NCI-H1694 (cell line): ENCODE results near the gene HLA-DOB.

ENCODE experiments used
- DNase-seq: peaks from one replicate; lab custom pipeline; 2025; lab: John Stamatoyannopoulos, UW

HLA-DOB gene

GRCh38 chr6:32816746-32817204, at the start of gene HLA-DOB:
Gene HLA-DOB, minus strand, starts transcription at chr6:32817002. Its CDS starts 51 bp downstream, at chr6:32816951.
- no peak for DNase-seq

DNA sequence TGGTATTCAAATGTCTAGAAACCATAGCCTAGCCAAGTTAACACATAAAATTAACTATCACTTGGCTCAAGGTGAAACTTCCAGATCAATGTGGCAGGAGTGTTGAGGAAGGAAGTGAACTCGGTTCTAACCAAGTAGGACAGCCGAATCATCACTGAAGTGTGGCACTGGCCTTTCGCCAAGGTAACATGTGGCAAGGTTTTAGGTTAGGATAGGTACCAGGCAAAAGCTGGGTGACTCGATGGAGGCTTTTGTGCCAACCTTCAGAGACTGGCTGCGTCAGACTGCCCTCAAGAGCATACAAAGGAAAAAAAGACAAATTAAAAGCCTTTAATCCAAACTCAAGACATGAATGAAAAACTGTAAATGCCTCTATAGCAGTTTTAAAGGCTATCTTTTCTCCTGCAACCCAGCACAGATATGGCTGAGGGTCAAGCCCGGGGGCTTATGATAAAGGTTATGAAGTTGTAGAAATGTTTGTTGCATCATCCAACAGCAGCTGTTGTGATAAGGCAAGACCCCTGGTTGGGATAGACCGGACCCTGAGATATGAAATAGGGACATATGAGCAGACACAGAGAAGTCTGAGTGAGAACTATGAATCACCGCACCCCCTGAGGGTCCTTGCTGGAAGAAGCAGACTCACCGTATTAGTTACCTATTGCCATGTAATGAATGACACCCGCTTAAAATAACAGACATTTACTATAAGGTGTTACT, 49.1 kb upstream of the HLA-DOB start:
- no peak for DNase-seq

- no peak for DNase-seq
Observed at GRCh38 chr6:32862725-32863124, 45.9 kb upstream of the HLA-DOB start.

- DNase-seq = no peak
Observed at GRCh38 chr6:32860674-32861073, 43.9 kb upstream of the HLA-DOB start.

- DNase-seq = no peak
Observed at GRCh38 chr6:32858194-32858593, 41.4 kb upstream of the HLA-DOB start.

- no peak for DNase-seq
Observed at GRCh38 chr6:32857156-32857891, 40.5 kb upstream of the HLA-DOB start.

DNA sequence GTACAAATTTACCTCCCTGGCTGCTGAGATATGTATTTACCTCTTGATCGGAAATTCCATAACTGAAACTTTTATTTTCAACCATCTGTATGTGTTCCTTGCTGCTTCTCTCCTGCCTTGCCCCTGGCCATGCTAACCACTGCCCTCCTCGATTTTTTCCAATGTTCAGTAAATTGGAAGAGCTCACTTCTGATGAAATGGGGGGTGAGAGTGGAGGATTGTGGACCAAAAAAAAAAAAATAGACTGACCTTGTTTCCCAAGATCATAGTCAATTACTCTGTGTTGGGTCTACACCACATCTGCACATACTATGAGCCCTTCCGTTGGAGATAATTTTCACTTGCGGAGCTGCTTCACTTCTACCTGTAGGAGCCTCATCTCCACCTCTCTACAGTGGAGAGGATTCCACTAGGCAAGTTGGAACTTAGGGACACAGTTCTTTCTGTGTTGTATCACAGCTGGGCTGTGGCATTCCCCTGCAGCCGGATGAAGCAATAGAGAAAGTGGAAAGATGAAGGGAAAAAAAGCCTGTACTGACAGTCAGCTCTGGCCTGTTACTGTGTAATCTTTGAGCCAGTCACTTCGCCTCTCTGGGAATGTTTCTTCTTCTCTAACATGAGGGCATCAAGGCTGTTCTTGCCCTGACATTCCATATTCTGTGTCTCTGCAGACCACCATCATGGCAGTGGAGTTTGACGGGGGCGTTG, 38.8 kb upstream of the HLA-DOB start:
- no peak for DNase-seq

DNA sequence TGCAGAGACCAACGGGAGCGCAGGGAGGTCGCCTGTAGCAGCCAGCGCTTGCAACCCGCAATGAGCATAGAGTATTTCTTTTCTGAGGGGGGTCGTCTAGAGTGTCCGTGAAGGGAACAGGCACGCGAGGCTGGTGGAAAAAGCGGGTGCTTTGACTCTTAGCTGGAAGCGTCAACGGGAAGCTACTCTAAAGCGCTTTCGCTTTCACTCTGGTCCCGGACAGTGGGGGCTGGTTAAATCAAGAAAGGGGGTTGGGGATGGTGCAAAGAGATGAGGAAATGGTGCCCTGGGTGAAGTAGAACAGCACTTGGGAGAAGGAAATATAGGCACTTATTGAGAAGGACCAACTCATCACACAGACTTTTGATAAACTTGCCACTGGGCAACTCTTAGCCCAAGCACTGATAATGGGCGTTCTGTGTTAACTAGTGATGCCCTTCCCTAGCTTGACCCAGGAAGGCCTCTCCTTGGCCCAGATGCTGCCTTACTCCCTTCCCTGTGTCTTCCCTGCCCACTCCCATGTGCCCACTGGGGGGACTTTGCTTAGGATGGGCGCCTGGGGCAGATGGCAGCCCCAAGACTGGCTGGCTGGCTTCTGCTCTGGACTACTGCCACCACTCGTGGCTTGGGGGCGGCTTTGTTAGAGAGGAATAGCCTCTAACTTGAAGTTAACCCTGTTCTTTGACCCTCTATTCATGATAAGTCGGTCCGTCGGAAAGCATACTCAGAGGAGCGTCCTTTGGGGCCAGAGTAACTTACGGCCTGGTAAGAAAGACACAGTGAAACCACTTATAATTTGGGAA, 37.8 kb upstream of the HLA-DOB start:
- DNase-seq = no peak

- peak; percentile 53 for DNase-seq
Observed at GRCh38 chr6:32853541-32854375, 37.0 kb upstream of the HLA-DOB start, which contains the start of the genes PSMB9 and TAP1. Gene PSMB9, plus strand, starts transcription at chr6:32854192. Its CDS starts 38 bp downstream, at chr6:32854230. Gene TAP1, minus strand, starts transcription at chr6:32853704. Its CDS starts 68 bp downstream, at chr6:32853636.

DNA sequence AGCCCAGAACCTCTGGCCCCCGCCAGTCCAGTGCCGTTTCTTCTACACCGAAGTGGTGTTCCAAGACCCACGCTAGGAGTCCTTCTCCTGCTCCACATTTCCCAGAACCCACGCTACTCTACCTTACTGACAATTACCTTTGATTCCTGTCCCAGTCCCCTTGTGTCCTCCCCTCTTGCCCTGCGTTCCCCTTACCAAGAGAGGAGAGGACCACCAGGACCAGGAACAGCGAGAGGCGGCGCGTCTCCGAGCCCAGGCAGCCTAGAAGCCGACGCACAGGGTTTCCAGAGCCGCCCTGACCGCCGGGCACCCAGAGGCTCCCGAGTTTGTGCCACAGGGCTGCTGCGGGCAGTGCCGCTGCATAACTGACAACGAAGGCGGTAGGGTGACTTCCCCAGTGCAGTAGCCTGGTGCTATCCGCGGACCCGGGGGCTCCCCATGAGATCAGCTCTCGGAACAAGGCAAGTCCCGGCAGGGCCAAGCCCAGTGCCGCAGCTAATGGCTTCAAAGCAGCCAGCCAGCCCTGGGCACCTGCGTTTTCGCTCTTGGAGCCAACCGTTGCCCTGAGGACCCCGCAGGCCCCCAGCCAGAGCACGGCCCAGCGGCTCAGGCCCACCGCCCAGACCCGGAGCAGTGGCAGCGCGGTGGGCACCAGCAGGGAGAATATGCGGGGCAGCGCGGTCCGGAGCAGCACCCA, 36.2 kb upstream of the HLA-DOB start:
- DNase-seq = no peak

DNA sequence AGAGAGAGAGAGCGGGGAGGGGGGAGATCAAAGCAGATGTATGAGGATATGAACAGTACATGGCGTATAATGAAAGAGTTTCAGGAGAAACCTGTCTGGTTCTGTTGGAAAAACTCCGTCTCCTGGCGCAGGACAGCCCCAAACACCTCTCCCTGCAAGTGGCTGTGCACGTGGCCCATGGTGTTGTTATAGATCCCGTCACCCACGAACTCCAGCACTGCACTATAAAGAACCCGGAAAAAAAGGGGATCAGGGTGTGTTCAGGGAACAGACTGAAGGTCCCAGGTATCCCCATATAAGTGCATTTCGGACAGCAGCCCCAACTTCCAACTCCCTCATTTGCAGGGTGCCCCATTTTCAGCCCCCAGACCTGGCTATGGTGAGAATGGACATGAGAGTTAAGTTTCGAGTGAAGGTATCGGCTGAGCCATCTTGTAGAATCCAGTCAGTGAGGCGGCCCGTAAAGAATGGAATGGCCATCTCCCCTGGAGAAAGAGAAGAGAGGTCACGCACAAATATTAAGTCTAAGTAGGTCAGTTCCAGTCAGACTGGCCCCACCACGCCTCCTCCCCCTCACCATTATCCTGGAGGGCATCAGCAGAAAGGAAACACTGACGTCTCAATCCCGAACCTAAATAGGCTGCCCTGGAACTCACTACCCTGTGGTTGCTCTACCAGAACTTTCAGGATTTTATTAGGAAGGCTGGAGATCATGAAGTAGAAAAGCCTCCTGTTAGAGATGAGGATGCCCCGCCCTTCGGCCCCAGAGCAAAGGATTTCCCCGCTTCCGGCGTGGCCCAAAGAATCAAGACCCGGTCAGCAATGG, 35.4 kb upstream of the HLA-DOB start:
- DNase-seq = no peak

DNA sequence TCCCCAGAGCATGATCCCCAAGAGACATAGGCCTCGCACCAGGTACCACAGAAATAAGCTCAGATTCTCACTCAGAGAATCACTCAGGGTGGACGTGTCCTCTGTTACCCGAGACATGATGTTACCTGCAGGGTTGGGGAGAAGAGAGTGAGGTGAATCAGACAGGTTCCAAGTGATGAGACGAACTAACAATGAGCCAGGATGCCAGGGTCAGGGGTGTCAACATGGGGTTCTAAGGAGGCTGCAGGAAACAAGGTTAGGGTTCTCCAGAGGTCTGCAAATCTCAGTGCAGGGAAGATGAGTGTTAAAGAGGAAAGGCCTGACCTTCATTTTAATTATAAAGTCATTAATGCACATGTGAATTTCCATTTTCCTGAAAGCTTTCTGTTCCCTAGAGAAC, 34.2 kb upstream of the HLA-DOB start:
- no peak for DNase-seq

GRCh38 chr6:32849126-32849525, 32.3 kb upstream of the HLA-DOB start:
- no peak for DNase-seq

DNA sequence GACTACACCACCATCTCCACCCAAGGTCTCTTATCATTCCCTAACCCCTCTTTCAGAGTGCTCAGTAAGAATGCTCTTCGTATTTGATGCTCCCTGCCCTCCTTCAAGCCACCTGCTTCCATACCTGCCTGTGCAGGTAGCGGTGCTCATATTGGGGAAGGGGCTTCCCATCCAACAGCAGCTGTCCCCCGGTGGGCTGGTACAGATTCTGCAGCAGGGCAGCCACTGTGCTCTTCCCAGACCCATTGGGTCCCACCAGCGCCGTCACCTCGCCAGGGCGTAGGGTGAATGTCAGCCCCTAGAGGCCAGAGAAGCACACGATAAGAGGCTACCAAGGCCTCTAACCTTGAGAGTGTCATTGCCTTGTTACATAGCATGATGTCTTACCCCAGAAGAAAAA, 31.0 kb upstream of the HLA-DOB start:
- no peak for DNase-seq

DNA sequence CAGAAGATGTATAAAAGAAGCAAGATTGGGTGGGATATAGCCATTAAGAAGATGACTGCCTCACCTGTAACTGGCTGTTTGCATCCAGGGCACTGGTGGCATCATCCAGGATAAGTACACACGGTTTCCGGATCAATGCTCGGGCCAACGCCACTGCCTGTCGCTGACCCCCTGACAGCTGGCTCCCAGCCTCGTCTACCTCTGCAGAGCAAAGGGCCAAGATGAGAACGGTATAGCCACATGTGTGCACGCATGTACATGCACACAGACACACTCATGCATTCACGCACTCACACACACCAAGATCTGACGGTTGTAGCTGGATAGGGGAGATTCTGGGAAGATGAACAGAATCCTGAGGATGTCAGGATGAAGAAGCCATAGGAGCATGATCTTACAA, 30.2 kb upstream of the HLA-DOB start:
- DNase-seq = no peak

DNA sequence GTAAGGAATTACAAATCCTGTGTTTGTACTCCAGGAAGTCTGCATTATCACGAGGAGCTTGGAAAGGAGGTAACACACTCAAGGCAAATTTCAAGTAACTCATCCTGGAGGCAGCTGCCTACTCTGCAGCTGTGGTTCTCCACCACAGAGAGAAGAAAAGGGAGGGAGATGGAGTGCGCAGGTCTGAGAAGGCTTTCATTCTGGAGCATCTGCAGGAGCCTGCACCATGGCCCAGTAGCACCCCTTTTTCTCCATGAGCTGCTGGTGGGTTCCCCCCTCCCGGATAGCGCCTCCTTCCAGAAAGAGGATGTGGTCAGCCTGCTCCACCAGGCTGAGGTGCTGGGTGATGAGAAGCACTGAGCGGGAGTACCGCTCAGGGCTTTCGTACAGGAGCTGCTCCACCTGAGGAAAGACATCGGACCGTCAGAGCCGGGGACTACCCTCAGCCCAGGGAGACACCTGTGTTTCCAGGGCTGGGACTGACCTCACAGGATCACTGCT, 28.6 kb upstream of the HLA-DOB start:
- no peak for DNase-seq

DNA sequence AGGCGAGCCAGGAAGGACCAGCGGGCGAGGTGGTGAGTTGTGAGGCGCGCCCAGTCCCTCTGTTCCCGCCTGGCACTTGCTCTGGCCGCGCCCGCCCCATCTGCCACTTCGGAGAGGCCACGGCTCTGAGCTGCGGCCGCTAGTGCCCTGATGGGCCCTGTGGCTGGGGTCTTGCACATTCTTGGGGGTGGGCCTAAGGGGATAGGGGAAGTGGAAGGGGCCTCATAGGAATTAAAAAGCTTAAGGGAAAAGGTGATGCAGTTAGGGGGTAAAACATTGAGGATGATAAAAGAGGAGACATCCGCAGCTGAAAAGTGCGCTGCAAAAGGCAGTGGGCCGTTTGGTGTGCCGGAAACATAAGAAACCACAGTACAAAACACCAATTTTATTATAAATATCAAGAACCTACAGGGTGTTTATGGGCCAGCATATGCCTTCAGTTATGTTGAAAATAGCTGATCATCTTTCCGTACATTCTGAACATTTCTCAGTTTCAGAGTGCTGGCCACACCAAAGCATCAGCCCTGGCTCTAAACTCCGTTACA, 28.1 kb upstream of the HLA-DOB start:
- no peak for DNase-seq

DNA sequence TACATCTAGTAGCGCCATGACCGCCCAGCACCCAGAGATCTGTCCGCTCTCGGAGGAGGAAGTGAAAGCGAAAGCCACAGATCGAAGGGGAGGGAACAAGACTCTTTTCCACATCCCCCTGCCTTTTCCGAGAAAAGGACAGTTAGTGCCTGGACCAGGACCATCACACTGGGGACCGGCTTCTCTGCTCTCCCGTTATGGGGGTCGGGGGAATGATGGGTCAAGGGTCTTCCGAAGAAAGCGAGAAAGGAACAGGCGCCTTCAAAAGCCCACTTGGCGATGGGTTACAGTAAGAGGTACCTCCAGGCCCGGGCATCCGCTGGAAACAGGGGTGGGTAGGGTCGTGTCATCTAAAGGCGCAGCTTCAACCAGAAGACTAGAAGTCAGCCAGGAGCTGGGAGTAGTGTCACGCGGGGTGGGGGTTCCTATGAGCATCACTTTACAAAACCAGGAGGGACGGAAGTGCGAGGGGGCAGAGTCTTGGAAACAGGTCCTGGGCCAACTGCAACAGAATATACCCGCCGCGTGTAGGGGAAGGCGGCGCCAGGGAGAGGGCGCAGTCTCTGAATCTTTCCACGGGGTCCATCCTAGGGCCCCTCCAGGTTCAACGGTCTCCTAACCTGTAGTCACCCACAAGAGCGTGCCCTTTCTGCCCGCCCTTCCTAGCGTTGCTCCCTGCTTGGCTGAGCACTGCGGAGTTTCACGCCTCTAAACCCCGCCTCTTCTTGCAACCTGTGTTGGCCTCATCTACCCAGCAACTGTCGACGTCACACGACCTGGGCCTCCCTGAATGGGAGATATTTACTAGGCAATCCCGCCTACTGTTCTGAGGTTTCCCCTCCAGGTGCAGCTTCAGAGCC, 27.4 kb upstream of the HLA-DOB start, which contains the start of gene PSMB8:
TSS of gene PSMB8 (minus strand) at position 69 of the 860 bp plus-strand sequence. CDS start at position 18, 51 bp downstream.
- peak; percentile 88 for DNase-seq
